HepG2 (cell line): ENCODE measurements around the gene TSPAN9. TPM values are rescaled to one million over a fixed set of nuclear protein-coding genes. Genes with fewer than 3 reads are reported as not detected.
A peak's percentile ranks its signal among the peaks of the same experiment; 100 is the strongest.

Experiments
- GPBP1L1 ChIP-seq: sonication (generic); formaldehyde crosslinking; IDR thresholded peaks from 2 replicates; pipeline ENCODE4 v1.5.0; 2020; ENCODE audit warnings: mild to moderate bottlenecking, missing genetic modification reagents
- KLF15 ChIP-seq: sonication (generic); formaldehyde crosslinking; IDR thresholded peaks from 2 replicates; pipeline ENCODE4 v1.8.1; 2023; ENCODE audit warnings: borderline replicate concordance, mild to moderate bottlenecking, inconsistent platforms, missing genetic modification reagents, mixed read lengths
- MAZ ChIP-seq, 2 experiments: sonication (generic) in 1 of 2; formaldehyde crosslinking in 1 of 2; IDR thresholded peaks; 2 replicates each; pipeline versions ENCODE4 v1.5.0 to v1.6.1; 2012 to 2020; ENCODE audit warnings: low read depth in 2 of 2, mild to moderate bottlenecking in 2 of 2, borderline replicate concordance in 1 of 2, improper control_type of control experiment in 1 of 2, low read length in 1 of 2, missing genetic modification reagents in 1 of 2, moderate library complexity in 1 of 2
- MEIS1 ChIP-seq: sonication (generic); formaldehyde crosslinking; IDR thresholded peaks from 2 replicates; pipeline ENCODE4 v1.9.0; 2021; ENCODE audit warnings: mild to moderate bottlenecking, missing genetic modification reagents, moderate library complexity, borderline replicate concordance
- MYPOP ChIP-seq: sonication (generic); formaldehyde crosslinking; IDR thresholded peaks from 2 replicates; pipeline ENCODE4 v1.8.1; 2023; ENCODE audit warnings: mild to moderate bottlenecking, moderate library complexity, missing genetic modification reagents
- RNF219 ChIP-seq: sonication (generic); formaldehyde crosslinking; IDR thresholded peaks from 2 replicates; pipeline ENCODE4 v1.5.0; 2020; ENCODE audit warnings: mild to moderate bottlenecking, missing genetic modification reagents
- SMC3 ChIP-seq: IDR thresholded peaks from 2 replicates; pipeline ENCODE4 v1.6.1; 2011; ENCODE audit warnings: low read length, improper control_type of control experiment
- ZFX ChIP-seq: sonication (generic); formaldehyde crosslinking; IDR thresholded peaks from 2 replicates; pipeline ENCODE4 v1.4.0; 2020; ENCODE audit warnings: mild to moderate bottlenecking, low read depth, missing genetic modification reagents, moderate library complexity
- ZHX2 ChIP-seq, 2 experiments: sonication (generic) in 1 of 2; formaldehyde crosslinking in 1 of 2; IDR thresholded peaks; 2 replicates each; pipeline versions ENCODE4 v1.6.1 to v1.9.0; 2014 to 2022; ENCODE audit warnings: antibody characterized with exemption in 1 of 2, borderline replicate concordance in 1 of 2, inconsistent platforms in 1 of 2, low read depth in 1 of 2, missing genetic modification reagents in 1 of 2
- ZNF292 ChIP-seq: sonication (generic); formaldehyde crosslinking; IDR thresholded peaks from 2 replicates; pipeline ENCODE4 v1.8.1; 2022; ENCODE audit warnings: mild to moderate bottlenecking, low read depth, missing genetic modification reagents, borderline replicate concordance
- ZNF34 ChIP-seq: sonication (generic); formaldehyde crosslinking; IDR thresholded peaks from 2 replicates; pipeline ENCODE4 v1.4.0; 2020; ENCODE audit warnings: mild to moderate bottlenecking, missing genetic modification reagents, borderline replicate concordance
- ZNF446 ChIP-seq: sonication (generic); formaldehyde crosslinking; IDR thresholded peaks from 2 replicates; pipeline ENCODE4 v1.5.0; 2020; ENCODE audit warnings: mild to moderate bottlenecking, missing genetic modification reagents
- ZNF781 ChIP-seq: sonication (generic); formaldehyde crosslinking; IDR thresholded peaks from 2 replicates; pipeline ENCODE4 v1.5.1; 2020; ENCODE audit warnings: borderline replicate concordance, mild to moderate bottlenecking, missing genetic modification reagents; ENCODE audit errors: not compliant biosample characterization
- polyA plus RNA-seq, 8 experiments: library from polyadenylated mRNA; depleted of rRNA in 3 of 8; stranded (reverse) in 7 of 8; unstranded in 1 of 8; fragments of >200 nt; fragmentation: Illumina TruSeq in 4 of 8; extraction: Trizol in 4 of 8; gene quantifications; 2 replicates each; pipeline versions ENCODE4 v1.2.1 to v1.2.3, GENCODE V29; 2011 to 2016; ENCODE audit warnings: low read depth in 4 of 8, missing spikeins in 1 of 8, mixed read lengths in 1 of 8; ENCODE audit not compliant: insufficient read depth in 1 of 8
- total RNA-seq, 5 experiments: library from RNA; depleted of rRNA; stranded (reverse); fragments of >200 nt; fragmentation: Illumina TruSeq; extraction: Trizol; gene quantifications; 2 replicates each; pipeline ENCODE4 v1.2.3, GENCODE V29; 2016; ENCODE audit warnings: low read depth in 1 of 5
- TF ChIP-seq, protein P1 (sequence below): sonication (generic); formaldehyde crosslinking; IDR thresholded peaks from 2 replicates; pipeline ENCODE4 v1.8.0; 2022; ENCODE audit warnings: mild to moderate bottlenecking, missing genetic modification reagents, moderate library complexity

Gene TSPAN9
- total and polyA plus RNA-seq, 2 of the 13 experiments (the other 11 are each of a cell fraction or from before 2014, with no cell fraction given), result 18.1 to 42.3 TPM

- TF ChIP-seq ZHX2 (IDR thresholded peaks at IDR 0.05; ENCODE audit: low read depth), result no peak
- no peak for TF ChIP-seq ZHX2 (CRISPR knock-in tag; IDR thresholded peaks at IDR 0.05; ENCODE audit: borderline replicate concordance)
- TF ChIP-seq ZFX (CRISPR knock-in tag), result peak; percentile 94
- 0 out of 2 replicates have a peak, but pooled peaks have one; percentile 52 for TF ChIP-seq ZNF446 (CRISPR knock-in tag)
- no peak for TF ChIP-seq SMC3
- TF ChIP-seq ZNF34 (CRISPR knock-in tag), result no peak
- no peak for TF ChIP-seq ZNF292 (CRISPR knock-in tag)
- TF ChIP-seq, protein P1, sequence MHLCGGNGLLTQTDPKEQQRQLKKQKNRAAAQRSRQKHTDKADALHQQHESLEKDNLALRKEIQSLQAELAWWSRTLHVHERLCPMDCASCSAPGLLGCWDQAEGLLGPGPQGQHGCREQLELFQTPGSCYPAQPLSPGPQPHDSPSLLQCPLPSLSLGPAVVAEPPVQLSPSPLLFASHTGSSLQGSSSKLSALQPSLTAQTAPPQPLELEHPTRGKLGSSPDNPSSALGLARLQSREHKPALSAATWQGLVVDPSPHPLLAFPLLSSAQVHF (CRISPR knock-in tag), result no peak
- TF ChIP-seq KLF15, result no peak
- TF ChIP-seq GPBP1L1, result no peak
- no peak; the same call in 1 of the 2 replicates for TF ChIP-seq RNF219 (CRISPR knock-in tag)
- no peak for TF ChIP-seq MEIS1
- 0 out of 2 replicates have a peak, but pooled peaks have one; percentile 34 for TF ChIP-seq MAZ (IDR thresholded peaks at IDR 0.05; ENCODE audit: borderline replicate concordance, low read depth, low read length)
- TF ChIP-seq MAZ (CRISPR knock-in tag; IDR thresholded peaks at IDR 0.05; ENCODE audit: low read depth), result peak; percentile 18; the same call in 1 of the 2 replicates
- TF ChIP-seq MYPOP, result peak; percentile 41; the same call in 1 of the 2 replicates
- no peak for TF ChIP-seq ZNF781 (CRISPR knock-in tag)
Measured at GRCh38 chr12:3076730-3077571, at the start of gene TSPAN9 (continued).
